ENCODE results near the gene TMEM150B.

The TMEM150B gene

GRCh38 chr19:55265723-55266386, 59.3 kb downstream of the TMEM150B start:
- peaks cover 39% of the 10 kb centered on the region for H3K36me3 ChIP-seq (ENCODE audit: insufficient read depth, low read length)
- H4K20me1 ChIP-seq (ENCODE audit: insufficient read depth, low read length) = no peaks in the 10 kb centered on the region
- TF ChIP-seq CTCF (IDR thresholded peaks at IDR 0.05; ENCODE audit: low read length) = no peak
- TF ChIP-seq EZH2 (IDR thresholded peaks at IDR 0.05; ENCODE audit: borderline replicate concordance, low read length) = no peak

GRCh38 chr19:55265173-55265572, 60.0 kb downstream of the TMEM150B start:
- no peak overlapping the region for H3K4me2 ChIP-seq (ENCODE audit: low read length)
- no peaks in the 10 kb centered on the region; the same call in 1 of the 2 replicates for H3F3A ChIP-seq (ENCODE audit: insufficient read depth, low read length)
- no peak overlapping the region for H3K9ac ChIP-seq (ENCODE audit: low read length)
- H3K4me3 ChIP-seq (ENCODE audit: low read depth, low read length, poor library complexity, severe bottlenecking) = no peak overlapping the region
- no peaks in the 10 kb centered on the region for H3K79me2 ChIP-seq (ENCODE audit: insufficient read depth, low read length)
- H3K27me3 ChIP-seq (ENCODE audit: insufficient read depth, low read length) = no peaks in the 10 kb centered on the region
- H4K20me1 ChIP-seq (ENCODE audit: insufficient read depth, low read length) = no peaks in the 10 kb centered on the region
- H3K9me2 ChIP-seq (ENCODE audit: low read depth, low read length) = no peaks in the 10 kb centered on the region
- no peak overlapping the region for H2AFZ ChIP-seq (ENCODE audit: low read length)
- H3K9me3 ChIP-seq (ENCODE audit: low read length) = no peaks in the 10 kb centered on the region
- peaks cover 32% of the 10 kb centered on the region for H3K36me3 ChIP-seq (ENCODE audit: insufficient read depth, low read length)
- TF ChIP-seq CTCF (IDR thresholded peaks at IDR 0.05; ENCODE audit: low read length) = no peak
- no peak for TF ChIP-seq EZH2 (IDR thresholded peaks at IDR 0.05; ENCODE audit: borderline replicate concordance, low read length)
- no peak overlapping the region for H3K27ac ChIP-seq (ENCODE audit: low read depth, low read length, poor library complexity, severe bottlenecking)
- peaks cover 30% of the 10 kb centered on the region for H3K4me1 ChIP-seq (ENCODE audit: insufficient read depth, low read length, severe bottlenecking)

More at GRCh38 chr19:55265723-55266386, 59.3 kb downstream of the TMEM150B start:
- Histone ChIP-seq H3K27me3 (ENCODE audit: insufficient read depth, low read length) (no peaks in the 10 kb centered on the region), H3K27ac (ENCODE audit: low read depth, low read length, poor library complexity, severe bottlenecking) (no peak overlapping the region), H3K4me1 (ENCODE audit: insufficient read depth, low read length, severe bottlenecking) (peaks cover 24% of the 10 kb centered on the region), H3K79me2 (ENCODE audit: insufficient read depth, low read length) (no peaks in the 10 kb centered on the region), H2AFZ (ENCODE audit: low read length) (no peak overlapping the region), H3K4me3 (ENCODE audit: low read depth, low read length, poor library complexity, severe bottlenecking) (no peak overlapping the region), H3K9me3 (ENCODE audit: low read length) (no peaks in the 10 kb centered on the region), H3K9ac (ENCODE audit: low read length) (no peak overlapping the region), H3F3A (ENCODE audit: insufficient read depth, low read length) (no peaks in the 10 kb centered on the region; the same call in 1 of the 2 replicates), H3K4me2 (ENCODE audit: low read length) (no peak overlapping the region), H3K9me2 (ENCODE audit: low read depth, low read length) (no peaks in the 10 kb centered on the region)

GRCh38 chr19:55264531-55264930, 60.6 kb downstream of the TMEM150B start:
- no peaks in the 10 kb centered on the region for H3K27me3 ChIP-seq (ENCODE audit: insufficient read depth, low read length)
- H3K9me2 ChIP-seq (ENCODE audit: low read depth, low read length) = no peaks in the 10 kb centered on the region
- H3K79me2 ChIP-seq (ENCODE audit: insufficient read depth, low read length) = no peaks in the 10 kb centered on the region
- H3K4me1 ChIP-seq (ENCODE audit: insufficient read depth, low read length, severe bottlenecking) = peaks cover 36% of the 10 kb centered on the region
- H3K4me3 ChIP-seq (ENCODE audit: low read depth, low read length, poor library complexity, severe bottlenecking) = no peak overlapping the region
- no peaks in the 10 kb centered on the region for H4K20me1 ChIP-seq (ENCODE audit: insufficient read depth, low read length)
- no peak overlapping the region for H2AFZ ChIP-seq (ENCODE audit: low read length)
- no peak overlapping the region for H3K9ac ChIP-seq (ENCODE audit: low read length)
- no peak overlapping the region for H3K4me2 ChIP-seq (ENCODE audit: low read length)
- peak overlapping the region; percentile 84 for H3K27ac ChIP-seq (ENCODE audit: low read depth, low read length, poor library complexity, severe bottlenecking)
- peaks cover 29% of the 10 kb centered on the region for H3K36me3 ChIP-seq (ENCODE audit: insufficient read depth, low read length)
- H3K9me3 ChIP-seq (ENCODE audit: low read length) = no peaks in the 10 kb centered on the region
- TF ChIP-seq EZH2 (IDR thresholded peaks at IDR 0.05; ENCODE audit: borderline replicate concordance, low read length) (no peak), CTCF (IDR thresholded peaks at IDR 0.05; ENCODE audit: low read length) (no peak)
- H3F3A ChIP-seq (ENCODE audit: insufficient read depth, low read length) = no peaks in the 10 kb centered on the region; the same call in 1 of the 2 replicates

Data from OCI-LY1 (cell line).